Cardiac muscle cell (in vitro differentiated cells and primary cell): ENCODE measurements around the gene PPP1R14D. TPM values are rescaled to one million over a fixed set of nuclear protein-coding genes. Genes with fewer than 3 reads are reported as not detected.

Experiments
- DNase-seq, 2 donors: peaks; one replicate each; pipeline versions ENCODE4 v3.0.0 to v3.0.0-alpha.2; 2010 to 2017; ENCODE audit warnings: low read depth in 1 of 2, low spot score in 1 of 2
- H3K27ac ChIP-seq: fragments of 200-600 bp; sonication (generic); 2 replicates; pipeline ENCODE4 v1.5.1; 2016
- H3K27me3 ChIP-seq: fragments of 200-600 bp; sonication (generic); 2 replicates; pipeline ENCODE4 v1.6.0; 2016; ENCODE audit warnings: control low read depth
- H3K36me3 ChIP-seq: fragments of 200-600 bp; sonication (generic); 2 replicates; pipeline ENCODE4 v1.5.1; 2016; ENCODE audit warnings: control low read depth
- H3K4me1 ChIP-seq: fragments of 200-600 bp; sonication (generic); 2 replicates; pipeline ENCODE4 v1.8.1; 2017; ENCODE audit warnings: low read depth, mild to moderate bottlenecking, mixed run types
- H3K4me3 ChIP-seq: fragments of 200-600 bp; sonication (generic); 2 replicates; pipeline ENCODE4 v1.5.1; 2016; ENCODE audit warnings: mild to moderate bottlenecking
- H3K9me3 ChIP-seq: fragments of 200-600 bp; sonication (generic); 2 replicates; pipeline ENCODE4 v1.5.1; 2017; ENCODE audit warnings: low read depth, mild to moderate bottlenecking, control low read depth
- polyA plus RNA-seq: library from polyadenylated mRNA; unstranded; fragments of >200 nt; fragmentation: Nextera tagmentation; extraction: Ambion mirVana; gene quantifications from 2 replicates; pipeline ENCODE4 v1.2.1, GENCODE V29; 2016
- total RNA-seq: library from RNA; depleted of rRNA; stranded (reverse); fragments of >200 nt; gene quantifications from 2 replicates; pipeline ENCODE4 v1.2.3, GENCODE V29; 2016
- TF ChIP-seq, protein P1 (sequence below): IDR thresholded peaks from 2 replicates; pipeline ENCODE4 v1.5.1; 2012; ENCODE audit warnings: low read depth, mild to moderate bottlenecking, low read length

The PPP1R14D gene
- total and polyA plus RNA-seq, 2 experiments from 2014 or later = not detected

DNA sequence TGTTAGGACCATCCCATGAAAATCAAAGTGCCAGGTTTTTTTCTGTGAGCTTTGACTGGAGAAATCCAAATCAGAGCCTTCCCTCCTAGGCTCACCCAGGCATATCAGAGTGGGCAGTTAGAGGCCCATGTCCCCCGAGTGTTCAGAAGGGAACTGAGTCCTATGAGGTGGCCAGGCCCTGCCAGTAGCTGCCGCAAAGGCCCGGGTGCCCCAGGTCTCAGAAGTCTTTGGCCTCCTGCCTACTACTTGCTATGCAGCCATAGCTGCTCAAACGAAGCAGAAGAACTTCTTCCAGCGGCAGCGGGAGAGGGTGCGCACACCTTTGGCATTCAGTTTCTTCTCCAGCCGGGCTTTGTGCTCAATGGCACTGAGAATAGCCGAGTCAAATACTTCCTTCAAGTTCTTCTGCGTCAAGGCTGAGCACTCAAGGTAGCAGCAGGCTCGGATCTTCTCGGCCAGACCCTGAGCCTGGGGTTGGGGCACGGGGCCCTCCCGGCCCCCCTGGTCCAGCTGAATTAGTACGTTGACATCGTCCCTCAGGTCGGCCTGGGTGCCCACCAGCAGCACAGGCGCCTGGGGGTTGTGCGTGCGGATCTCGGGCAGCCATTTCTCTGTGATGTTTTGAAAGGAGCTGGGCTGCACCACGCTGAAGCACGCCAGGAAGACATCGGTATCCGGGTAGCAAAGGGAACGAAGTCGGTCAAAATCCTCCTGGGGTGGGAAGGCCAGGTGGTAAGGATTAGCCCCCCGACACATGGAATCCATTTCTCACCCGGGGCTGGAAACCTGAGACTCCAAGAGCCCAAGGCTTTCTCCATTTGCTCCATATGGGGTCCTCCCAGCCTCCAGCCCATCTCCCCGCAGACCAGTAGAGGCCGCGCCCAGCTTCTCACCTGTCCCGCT, 44.5 kb upstream of the PPP1R14D start:
- peak overlapping the region; percentile 48 for H3K4me3 ChIP-seq
- DNase-seq = no peak

DNA sequence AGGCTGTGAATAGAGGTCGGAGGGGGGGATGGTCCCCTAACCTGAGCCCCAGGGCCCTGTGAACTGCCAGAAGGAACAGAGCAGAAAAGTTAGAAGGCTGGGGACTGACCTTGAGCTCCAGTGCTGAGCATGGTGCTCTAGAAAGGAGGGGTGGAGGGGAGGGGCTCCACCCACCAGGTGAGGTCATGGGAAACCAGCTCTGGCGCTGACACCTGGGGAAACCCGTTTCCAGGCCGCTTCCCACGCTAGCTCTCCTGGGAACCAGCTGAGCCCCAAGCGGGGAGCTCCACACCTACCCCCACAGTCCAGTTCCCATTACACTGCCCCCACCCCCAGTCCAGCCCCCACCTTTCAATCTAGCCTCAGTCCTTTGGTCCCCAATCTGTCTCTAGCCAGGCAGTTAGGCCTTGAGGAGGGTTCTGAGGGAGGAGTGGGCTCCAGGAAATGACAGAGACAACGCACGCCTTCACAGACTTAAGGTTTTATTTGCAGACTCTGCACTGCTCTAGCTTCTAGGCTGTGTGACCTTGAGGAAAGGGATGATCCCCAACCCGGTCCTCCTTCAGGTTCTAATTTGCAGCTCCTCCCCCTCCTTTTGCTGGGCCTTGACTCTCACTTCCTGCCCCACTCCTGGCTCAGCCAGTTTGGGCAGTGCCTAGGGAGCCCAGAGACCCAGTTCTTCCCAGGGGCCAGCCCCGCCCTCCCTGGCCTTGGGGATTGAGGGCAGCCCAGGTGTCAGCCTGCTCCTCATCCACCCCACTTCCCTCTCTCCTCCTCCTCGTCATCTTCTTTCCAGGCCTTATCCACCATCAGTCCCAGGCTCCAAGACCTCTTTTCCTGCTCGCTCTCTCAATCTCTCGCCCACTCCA, 43.5 kb upstream of the PPP1R14D start:
- no peak overlapping the region for H3K27ac ChIP-seq
- no peak overlapping the region for H3K4me3 ChIP-seq
- TF ChIP-seq, protein P1, sequence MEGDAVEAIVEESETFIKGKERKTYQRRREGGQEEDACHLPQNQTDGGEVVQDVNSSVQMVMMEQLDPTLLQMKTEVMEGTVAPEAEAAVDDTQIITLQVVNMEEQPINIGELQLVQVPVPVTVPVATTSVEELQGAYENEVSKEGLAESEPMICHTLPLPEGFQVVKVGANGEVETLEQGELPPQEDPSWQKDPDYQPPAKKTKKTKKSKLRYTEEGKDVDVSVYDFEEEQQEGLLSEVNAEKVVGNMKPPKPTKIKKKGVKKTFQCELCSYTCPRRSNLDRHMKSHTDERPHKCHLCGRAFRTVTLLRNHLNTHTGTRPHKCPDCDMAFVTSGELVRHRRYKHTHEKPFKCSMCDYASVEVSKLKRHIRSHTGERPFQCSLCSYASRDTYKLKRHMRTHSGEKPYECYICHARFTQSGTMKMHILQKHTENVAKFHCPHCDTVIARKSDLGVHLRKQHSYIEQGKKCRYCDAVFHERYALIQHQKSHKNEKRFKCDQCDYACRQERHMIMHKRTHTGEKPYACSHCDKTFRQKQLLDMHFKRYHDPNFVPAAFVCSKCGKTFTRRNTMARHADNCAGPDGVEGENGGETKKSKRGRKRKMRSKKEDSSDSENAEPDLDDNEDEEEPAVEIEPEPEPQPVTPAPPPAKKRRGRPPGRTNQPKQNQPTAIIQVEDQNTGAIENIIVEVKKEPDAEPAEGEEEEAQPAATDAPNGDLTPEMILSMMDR = no peak
- no peaks in the 10 kb centered on the region for H3K36me3 ChIP-seq
- peaks cover 9% of the 10 kb centered on the region for H3K27me3 ChIP-seq
- H3K4me1 ChIP-seq = no peaks in the 10 kb centered on the region
- no peak for DNase-seq
- H3K9me3 ChIP-seq = no peaks in the 10 kb centered on the region

More for the DNA sequence above, 44.5 kb upstream of the PPP1R14D start:
- no peaks in the 10 kb centered on the region for H3K36me3 ChIP-seq
- H3K9me3 ChIP-seq = no peaks in the 10 kb centered on the region
- TF ChIP-seq, protein P1 = no peak
- H3K27me3 ChIP-seq = peaks cover 9% of the 10 kb centered on the region
- H3K27ac ChIP-seq = no peak overlapping the region
- no peaks in the 10 kb centered on the region for H3K4me1 ChIP-seq

DNA sequence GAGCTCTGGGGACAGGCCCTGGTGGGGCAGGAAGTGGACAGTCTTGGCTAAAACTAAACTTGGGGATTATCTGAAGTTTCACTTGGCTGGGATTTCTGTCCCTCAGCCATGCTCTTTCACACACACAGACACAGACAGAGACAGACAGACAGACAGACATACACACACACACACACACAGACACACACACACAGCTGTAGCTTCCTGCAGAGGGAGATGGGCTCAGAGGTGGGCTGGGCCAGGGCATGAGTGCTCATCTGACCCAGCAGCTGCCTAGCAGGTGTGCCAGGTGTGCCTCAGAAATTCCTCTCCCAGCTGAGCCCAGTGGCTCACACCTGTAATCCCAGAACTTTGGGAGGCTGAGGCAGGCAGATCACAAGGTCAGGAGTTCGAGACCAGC, 42.2 kb upstream of the PPP1R14D start:
- Histone ChIP-seq H3K36me3 (no peaks in the 10 kb centered on the region), H3K4me1 (no peaks in the 10 kb centered on the region), H3K27me3 (peaks cover 9% of the 10 kb centered on the region), H3K9me3 (no peaks in the 10 kb centered on the region), H3K27ac (no peak overlapping the region), H3K4me3 (no peak overlapping the region)
- TF ChIP-seq, protein P1 = no peak
- DNase-seq = no peak

DNA sequence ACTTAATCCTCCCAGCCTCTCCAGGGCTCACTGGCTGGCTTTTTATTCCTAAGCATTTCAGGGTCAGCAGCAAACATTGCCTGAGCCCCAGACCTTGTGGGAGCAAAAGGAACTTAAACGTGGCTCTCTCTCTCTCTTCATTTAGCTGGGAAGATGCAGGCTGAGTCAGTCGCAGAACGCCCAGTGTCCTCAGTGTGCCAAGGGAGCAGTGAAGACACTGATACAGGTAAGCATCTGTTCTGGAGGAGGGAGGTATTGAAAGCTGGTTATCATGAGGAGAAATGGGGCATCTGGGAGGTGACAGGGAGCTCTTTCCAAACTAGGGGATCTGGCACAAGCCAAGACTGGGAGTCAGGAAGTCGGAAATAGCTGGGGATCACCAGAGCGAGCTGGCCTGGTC, 41.2 kb upstream of the PPP1R14D start:
- Histone ChIP-seq H3K4me1 (no peaks in the 10 kb centered on the region), H3K4me3 (no peak overlapping the region), H3K36me3 (no peaks in the 10 kb centered on the region), H3K9me3 (no peaks in the 10 kb centered on the region), H3K27me3 (peaks cover 9% of the 10 kb centered on the region), H3K27ac (no peak overlapping the region)
- DNase-seq = no peak
- TF ChIP-seq, protein P1 = no peak

DNA sequence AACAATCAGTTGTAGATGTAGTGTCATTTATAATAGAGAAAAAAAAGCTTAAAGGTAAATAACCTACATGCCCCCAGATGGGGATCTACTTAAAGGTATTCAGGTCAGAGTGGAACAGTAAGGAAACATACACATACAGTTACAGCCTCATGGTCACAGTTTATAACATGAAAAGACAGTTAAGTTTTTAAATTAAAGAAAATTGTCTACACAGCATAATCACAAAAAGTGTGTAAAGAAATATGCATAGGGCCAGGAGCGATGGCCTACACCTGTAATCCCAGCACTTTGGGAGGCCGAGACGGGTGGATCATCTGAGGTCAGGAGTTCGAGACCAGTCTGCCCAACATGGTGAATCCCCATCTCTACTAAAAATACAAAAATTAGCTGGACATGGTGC, 38.7 kb upstream of the PPP1R14D start:
- TF ChIP-seq, protein P1 = no peak
- Histone ChIP-seq H3K4me1 (no peaks in the 10 kb centered on the region), H3K9me3 (no peaks in the 10 kb centered on the region), H3K27ac (no peak overlapping the region), H3K27me3 (no peaks in the 10 kb centered on the region), H3K4me3 (no peak overlapping the region), H3K36me3 (no peaks in the 10 kb centered on the region)
- no peak for DNase-seq
